Activated CD4-positive, alpha-beta T cell treated with anti-CD3 and anti-CD28 coated beads, Interleukin-2, amount 50 U/mL, for 16 hours (primary cell): Measurements from ENCODE around the gene GDPD4.

Experiments
- DNase-seq: peaks from one replicate; pipeline ENCODE4 v3.0.0-alpha.2; 2020

Gene GDPD4

DNA sequence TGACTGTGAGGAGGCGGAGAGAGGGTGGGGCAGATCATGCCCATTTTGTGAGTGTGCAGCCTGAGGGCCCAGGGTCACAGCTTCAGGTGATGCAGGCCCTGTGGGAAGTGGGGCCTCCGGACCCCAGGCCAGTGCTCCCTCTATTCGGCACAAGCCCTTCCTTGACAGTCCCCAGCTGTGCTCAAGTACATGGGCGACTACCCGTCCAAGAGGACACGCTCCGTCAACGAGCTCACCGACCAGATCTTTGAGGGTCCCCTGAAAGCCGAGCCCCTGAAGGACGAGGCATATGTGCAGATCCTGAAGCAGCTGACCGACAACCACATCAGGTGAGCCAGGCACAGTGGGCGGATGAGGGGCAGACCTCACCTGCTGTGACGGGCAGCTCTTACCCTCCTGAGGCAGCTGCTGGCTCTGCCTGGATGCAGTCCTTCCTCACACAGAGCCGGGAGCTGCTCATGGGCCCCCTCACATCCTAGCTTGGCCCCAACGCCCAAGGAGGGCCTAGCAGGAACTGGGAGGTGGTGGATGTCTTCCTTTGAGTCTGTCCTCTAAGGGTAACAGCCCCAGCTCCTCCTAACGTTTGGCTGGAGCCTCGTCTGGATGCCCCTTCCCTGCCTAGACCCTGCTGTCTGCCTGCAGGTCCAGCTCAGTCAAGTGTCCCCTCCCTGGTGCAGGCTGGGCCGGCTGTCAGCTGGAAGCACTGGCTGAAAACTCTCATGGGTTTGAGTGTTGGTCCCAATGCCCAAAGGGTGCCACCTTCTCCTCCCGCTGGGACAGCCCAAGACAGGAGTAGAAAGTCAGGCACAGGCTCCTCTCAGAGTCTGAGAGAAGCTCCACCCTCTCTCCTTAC is 97.4 kb downstream of the GDPD4 start:
- DNase-seq: no peak

DNA sequence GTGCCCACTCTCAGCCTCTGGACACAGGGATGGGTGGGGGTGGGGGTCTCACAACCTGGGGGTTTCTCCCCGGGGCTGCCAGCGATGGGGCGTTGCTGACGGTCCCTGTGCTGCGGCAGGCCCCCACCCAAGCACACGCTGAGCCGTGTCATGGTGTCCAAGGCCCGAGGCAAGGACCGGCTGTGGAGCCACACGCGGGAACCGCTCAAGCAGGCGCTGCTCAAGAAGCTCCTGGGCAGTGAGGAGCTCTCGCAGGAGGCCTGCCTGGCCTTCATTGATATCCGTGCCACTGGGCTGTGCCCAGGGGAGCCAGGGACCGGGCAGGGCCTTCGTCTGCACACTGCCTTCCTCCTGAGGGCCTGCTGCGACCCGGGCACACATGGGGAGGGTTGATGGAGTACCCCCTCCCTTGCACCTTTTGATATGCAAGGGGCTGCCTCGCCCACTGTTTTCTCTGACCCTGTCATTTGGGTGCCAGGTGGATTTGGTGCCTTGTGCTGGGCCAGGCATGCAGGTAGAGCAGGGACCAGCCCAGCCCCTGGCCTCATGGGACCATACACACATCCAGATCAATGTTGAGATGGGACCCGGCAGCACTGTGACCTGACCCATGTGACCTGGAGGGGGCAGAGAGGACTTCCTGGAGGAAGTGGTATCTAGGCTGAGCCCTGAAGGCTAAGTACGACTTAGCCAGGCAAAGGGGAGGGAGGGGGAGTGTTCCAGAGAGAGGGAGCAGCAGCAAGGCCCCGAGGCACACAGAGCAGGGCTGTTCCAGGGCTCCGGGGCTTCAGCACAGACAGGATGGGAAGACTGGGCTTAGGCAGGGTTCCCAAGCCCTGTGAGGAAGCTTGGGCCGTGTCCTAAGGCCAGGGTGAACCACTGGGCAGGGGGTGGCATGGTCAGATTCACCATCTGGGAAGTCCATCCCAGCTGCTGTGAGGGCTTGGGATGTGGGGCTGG is 98.3 kb downstream of the GDPD4 start:
- no peak for DNase-seq

DNA sequence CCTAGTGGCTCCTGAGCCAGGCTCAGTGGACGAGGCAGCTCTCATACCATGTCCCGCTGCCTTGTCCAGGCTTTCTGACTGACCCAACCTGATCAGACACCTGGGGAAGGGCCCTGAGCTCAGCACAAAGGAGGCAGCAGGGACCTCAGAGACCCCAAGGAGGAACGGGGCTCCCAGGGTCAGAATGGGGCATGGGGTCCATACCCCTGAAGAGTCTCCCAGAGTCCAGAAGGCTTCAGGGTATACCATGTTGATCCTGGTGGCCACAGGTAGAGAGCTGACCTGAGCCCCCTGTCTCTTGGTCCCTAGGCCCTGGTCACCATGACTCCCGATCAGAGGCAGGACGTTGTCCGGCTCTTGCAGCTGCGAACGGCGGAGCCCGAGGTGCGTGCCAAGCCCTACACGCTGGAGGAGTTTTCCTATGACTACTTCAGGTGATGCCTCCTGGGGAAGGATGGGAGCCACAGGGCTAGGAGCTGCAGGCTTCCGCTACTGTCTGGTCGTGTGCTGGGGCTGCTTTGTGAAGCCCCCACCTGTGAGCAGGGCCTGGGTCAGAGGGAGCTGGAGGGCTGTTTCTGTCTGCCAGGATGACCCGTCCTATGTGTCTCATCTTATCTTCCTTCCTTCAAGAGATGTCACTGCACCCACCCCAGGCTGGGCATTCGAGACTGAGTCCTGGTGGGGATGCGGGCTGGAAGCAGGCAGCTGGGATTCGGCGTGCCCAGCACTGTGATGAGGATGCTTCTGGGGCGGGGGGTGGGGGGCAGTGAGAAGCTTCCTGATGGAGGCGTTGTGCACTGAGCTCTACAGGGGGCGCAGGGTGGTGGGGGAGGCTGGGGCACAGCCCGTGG is 99.3 kb downstream of the GDPD4 start:
- no peak for DNase-seq

DNA sequence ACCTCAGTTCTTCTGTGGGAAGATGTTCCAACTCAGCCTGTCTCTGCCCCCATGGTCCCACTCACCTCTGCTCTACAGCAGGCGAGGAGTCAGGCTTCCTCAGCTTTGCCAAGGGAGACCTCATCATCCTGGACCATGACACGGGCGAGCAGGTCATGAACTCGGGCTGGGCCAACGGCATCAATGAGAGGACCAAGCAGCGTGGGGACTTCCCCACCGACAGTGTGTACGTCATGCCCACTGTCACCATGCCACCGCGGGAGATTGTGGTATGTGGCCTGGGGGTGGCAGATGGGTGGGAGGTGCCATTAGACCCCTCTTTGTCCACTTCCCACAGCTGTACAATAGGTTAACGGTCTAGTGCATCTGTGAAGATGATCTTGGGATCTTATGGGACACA is 100.1 kb downstream of the GDPD4 start:
- no peak for DNase-seq

DNA sequence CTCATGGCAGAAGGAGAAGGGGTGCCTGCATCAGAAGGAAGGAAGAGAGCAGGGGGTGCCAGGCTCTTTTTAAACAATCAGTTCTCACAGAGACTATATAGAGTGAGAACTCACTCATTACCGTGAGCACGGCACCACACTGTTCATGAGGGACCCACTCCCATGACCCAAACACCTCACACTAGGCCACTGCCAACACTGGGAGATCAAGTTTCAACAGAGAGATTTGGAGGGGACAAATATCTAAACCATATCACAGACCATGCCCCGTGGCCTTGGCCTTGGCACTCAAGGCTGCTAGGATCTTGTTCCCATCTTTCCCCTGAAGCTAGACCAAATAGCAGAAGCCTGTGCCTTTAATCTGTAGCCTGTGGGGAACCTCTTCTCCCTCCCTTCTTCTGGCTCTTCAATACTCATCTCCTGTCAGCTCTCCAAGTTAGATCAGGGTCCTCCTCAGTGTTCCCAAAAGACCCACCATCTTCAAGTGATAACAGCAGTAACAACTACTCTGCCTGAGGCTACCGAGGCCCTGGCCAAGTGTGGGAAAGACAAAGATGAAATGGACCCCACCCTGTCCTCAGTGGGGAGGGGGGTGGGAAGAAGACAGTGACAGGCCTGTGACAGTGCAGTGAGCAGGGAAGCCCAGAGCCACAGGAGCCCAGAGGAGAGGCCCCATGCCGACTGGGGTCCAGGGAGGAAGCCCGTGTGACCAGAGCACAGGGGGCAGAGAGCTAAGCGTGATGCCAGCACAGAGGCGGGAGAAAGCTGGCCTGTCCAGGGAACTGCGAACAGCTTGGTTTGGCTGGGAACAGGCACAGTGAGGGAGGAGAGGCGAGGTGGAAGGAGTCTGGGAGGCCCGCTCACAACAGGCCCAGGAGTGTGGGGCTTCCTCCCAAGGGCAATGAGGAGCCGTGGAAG is 100.9 kb downstream of the GDPD4 start:
- DNase-seq: no peak

DNA sequence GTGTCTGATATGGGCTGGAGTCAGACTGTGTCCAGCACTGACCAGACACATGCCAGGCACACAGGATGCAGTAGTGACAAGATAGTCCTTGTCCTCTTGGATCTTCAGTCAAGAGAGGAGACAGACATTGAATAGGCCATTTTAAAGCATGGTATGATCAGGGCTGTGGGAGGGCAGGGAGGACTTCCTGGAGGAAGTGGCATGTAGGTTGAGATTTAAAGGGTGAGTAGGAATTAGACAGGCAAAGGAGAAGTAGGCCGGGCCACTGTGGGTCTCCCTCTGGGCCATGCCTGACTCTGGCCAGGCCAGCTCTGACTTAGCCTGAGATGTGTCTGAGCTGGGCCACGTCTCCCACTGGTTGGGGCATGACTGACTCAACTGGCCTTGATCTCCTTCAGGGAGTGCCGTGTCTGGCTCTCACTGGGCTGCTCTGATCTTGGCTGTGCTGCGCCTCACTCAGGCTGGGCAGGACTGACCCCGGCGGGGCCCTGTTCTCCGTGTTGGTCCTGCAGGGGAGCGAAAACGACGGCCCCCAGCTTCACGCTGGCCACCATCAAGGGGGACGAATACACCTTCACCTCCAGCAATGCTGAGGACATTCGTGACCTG is 102.2 kb downstream of the GDPD4 start:
- DNase-seq: no peak

DNA sequence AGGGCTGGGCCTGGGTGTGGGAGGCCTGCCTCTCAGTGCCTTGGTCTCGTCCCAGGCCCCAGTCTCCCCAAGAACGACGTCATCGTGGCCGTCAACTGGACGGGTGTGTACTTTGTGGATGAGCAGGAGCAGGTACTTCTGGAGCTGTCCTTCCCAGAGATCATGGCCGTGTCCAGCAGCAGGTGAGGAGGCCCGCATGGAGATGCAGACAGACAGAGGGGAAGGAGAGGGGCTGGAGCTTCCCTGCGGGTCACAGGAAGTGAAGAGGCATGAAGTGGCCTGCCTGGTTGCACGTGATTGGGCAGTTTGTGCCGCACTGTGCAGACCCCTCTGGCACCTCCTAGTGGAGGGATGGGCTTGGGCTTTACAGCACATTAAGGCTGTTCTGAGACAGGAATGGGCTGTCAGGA is 103.0 kb downstream of the GDPD4 start:
- DNase-seq: peak; percentile 28

DNA sequence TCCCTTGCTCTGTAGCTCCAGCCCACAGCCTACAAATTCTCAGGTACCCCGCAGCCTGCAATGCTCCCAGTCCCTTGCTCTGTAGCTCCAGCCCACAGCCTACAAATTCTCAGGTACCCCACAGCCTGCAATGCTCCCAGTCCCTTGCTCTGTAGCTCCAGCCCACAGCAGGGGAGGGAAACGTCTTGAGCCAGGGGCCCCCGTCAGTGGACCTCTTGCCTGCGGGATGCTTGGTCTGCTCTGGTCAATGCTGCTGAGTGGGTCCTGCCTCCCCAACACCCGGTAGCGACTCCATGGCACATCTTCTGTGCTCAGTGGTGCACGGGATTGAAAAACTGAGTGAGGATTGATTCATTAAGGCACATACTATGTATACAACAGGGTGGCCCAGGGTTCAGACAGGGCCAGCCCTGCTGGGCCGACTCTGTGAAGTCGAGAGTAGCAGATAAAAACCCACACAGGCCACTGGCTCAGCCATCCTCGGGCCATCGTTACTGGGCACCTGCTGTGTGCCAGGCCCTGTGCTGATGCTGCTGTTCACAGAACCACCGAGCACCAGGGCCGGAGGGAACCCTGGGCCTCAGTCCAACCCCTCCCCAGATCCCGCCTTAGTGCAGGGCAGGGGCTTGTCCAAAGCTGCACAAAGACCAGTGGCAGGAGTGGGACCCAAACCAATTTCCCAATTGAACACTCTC is 103.7 kb downstream of the GDPD4 start:
- DNase-seq: no peak

DNA sequence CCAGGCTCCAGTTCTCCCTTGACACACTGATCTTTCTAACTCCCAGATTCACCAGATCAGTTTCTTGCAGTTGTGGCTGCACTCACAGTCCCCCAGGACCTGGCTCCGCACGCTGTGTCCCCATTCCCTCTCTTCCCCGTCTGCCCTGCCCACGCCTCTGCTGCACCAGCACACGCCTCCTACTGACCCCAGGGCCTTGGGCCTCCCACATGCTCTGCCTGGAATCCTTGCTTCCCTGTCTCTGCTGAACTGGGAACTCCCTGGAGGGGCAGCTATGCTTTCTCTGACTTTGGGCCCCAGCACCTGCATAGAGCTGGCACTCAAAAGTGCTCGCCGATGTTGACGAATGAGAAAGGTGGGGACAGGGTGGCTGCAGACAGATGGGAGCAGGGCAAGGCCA is 104.5 kb downstream of the GDPD4 start:
- DNase-seq: no peak

DNA sequence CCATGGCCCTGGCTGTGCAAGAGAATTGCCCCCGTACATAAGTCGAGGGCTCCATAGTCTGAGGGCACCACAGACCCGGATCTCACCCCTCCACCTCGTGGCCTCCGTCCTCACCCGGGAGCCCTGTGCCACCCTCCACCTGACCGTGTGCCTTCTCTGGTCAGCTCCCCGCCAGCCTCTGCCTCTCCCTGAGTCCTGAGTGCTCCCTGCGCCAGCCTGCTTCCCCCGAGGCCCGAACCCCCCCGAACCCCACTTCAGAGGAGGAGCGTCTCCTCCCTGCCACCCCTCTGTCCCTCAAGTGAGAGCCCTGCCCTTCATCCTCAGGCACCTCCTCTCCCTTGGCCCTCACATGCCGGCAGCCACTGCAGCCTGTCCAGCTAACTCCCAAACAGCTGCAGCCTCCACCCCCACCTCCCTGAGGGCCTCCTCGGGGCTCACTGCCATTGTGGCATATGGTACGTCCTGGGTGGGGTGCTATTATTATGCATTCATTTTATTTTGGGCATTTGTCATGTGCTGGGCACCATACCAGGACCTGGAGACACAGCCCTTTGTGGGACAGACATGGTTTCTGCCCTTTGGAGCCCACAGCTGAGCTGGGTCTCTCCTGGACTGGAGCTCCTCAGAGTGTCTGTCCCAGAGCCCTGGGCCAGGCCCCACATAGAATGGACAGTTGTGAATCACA is 106.3 kb downstream of the GDPD4 start:
- DNase-seq: no peak

DNA sequence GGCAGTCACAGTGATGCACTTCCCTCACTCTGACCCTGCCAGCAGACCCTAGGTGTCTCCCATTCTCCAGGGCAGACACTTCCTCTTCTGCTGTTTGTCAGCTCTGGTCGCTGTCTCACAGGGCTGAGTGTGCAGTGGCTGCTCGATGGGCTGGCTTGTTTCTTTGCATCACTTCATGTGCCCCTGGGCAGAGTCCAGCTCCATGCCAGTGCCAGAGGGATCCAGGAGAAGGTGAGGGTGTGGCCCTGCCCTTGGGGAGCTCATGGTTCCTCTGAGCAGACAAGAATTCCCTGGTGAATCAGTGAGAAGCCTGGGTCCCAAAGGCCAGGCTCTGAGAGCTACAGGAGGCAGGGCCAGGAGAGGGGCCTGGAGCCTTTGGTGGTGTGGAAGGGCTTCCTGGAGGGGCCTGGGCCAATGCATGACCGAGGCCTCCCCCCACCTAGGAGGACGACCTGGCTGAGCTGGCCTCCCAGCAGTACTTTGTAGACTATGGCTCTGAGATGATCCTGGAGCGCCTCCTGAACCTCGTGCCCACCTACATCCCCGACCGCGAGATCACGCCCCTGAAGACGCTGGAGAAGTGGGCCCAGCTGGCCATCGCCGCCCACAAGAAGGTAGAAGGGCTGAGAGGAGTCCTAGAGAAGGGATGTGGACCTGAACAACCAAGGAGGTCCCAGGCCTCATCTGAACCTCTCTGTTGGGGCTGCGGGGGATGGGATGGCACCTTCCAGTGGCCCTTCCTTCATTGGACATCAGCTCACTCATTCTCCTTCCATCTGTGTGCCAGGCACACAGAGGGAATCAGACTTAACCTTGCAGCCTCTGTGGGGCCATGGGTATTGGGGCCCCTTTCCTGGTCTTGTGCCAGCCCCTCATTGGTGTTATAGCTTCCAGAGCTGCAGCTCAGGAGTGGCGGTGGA is 107.3 kb downstream of the GDPD4 start:
- no peak for DNase-seq

DNA sequence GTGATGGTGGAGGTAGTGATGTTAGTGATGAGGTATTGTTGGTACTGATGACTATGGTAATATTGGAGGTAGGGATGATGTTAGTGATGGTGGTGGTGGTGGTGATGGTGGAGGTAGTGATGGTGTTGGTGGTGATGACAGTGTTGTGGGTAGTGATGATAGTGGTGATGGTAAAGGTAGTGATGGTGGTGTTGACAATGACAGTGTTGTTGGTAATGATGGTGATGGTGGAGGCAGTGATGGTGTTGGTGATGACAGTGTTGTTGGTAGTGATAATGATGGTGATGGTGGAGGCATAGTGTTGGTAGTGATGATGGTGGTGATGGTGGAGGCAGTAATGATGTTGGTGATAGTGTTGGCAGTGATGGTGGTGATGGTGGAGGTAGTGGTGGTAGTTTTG is 108.3 kb downstream of the GDPD4 start:
- no peak for DNase-seq

DNA sequence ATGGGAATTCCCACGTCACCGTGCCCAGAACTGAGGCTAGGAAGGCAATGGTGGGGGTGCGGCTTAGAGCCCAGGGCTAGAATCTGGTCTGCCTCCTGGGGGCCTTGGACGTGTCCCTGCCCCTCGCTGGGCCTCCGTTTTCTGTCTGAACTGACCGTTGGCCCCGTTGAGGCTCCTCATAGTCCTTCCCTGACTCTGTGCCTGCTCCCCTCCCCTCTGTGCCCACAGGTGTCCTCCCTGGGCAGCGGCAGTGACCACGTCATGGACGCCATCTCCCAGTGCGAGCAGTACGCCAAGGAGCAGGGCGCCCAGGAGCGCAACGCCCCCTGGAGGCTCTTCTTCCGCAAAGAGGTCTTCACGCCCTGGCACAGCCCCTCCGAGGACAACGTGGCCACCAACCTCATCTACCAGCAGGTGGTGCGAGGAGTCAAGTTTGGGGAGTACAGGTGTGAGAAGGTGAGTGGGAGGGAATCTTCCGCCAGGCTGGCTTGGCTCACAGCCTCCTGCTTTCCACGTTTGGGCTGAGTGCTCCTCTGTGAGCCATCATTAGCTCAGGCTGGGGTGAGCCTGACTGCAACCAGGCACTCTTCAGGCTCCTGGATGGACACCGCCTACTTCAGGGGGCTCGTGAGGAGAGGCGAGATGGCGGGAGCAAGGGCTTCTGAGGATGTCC is 109.5 kb downstream of the GDPD4 start:
- DNase-seq: peak; percentile 35

DNA sequence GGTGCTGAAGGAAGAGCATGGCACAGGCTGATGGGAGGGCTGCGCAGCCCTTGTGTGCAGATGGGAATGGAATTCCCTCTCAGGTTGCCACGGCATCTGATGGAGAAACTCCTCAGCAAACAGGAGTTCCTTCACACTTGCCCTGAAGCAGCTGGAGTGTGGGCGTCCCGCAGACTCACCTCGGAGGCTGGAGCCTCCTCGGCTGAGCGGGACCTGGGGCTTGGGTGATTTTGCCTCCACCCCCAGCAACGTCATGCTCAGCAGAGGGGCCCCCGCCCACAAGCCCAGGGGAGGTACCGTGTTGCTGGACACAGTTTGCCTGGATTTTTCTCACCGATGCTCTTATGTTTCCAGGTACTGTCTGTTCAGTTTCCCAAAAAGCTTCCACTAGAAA is 110.1 kb downstream of the GDPD4 start:
- no peak for DNase-seq

DNA sequence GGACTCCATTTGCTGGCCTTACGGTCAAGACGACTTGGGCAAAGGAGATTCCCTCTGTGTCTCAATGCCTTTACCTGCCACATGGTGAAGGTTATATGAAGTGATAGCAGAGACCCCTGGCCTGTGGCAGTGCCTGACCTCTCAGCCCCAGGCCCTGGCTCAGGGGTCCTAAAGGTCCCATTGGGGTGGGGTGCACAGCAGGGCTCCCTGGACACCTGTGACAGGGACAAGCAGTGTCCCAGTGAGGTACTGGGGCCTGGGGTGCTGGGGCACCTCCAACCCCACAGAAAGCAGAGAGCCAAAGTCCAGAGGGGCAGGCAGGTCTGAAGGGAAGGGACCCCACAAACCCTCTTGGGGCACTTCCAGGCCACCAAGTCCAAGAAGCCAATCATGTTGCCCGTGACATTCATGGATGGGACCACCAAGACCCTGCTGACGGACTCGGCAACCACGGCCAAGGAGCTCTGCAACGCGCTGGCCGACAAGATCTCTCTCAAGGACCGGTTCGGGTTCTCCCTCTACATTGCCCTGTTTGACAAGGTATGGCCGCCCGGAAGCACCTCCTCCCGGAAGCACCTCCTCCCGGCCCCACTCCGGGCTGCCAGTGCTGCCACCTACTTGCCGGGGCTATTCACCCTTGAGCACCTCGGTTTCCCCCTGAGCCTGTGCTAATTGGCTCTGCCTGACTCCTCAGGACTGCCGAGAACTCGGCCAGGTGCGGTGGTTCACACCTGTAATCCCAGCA is 111.0 kb downstream of the GDPD4 start:
- no peak for DNase-seq

DNA sequence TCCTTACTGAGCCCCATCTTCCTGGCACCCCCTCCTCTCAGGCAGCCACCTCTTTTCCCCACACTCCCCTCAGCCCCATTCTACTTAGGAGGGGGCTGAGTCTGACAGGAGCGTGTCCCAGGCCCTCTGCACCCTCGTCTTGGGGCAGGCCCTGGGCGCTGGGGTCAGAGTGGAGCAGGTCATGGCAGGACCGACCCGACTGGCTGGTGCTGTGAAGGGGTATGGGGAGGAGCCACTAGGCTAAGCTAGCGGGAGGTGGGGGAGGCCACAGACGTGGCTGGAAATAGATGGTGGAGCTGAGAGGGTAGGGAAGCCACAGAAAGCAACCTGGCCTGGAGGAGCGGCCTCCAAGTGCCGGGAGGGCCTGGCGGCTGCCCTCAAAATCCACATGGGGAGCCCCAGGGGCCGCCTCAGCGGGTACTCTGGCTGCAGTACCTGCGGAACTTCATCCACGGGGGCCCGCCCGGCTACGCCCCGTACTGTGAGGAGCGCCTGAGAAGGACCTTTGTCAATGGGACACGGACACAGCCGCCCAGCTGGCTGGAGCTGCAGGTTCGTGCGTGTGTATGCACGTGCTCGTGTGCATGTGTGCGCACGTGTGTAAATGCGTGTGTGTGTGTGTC is 111.8 kb downstream of the GDPD4 start:
- no peak for DNase-seq
